Loucy (cell line): ENCODE data around the gene ZNF205.

ENCODE experiments used
- H2AFZ ChIP-seq: fragments of 200-600 bp; sonication (generic); 2 replicates; pipeline ENCODE4 v1.6.0; 2016; ENCODE audit warnings: antibody characterized with exemption, mild to moderate bottlenecking, low read length, moderate library complexity
- H3F3A ChIP-seq: fragments of 200-600 bp; 2 replicates; pipeline ENCODE4 v1.6.0; 2016; ENCODE audit warnings: antibody characterized with exemption, low read depth, mild to moderate bottlenecking
- H3K27me3 ChIP-seq: fragments of 200-600 bp; sonication (generic); 2 replicates; pipeline ENCODE4 v1.6.1; 2014; ENCODE audit warnings: low read length, mild to moderate bottlenecking; ENCODE audit not compliant: insufficient read depth, poor library complexity, severe bottlenecking
- H3K36me3 ChIP-seq: fragments of 200-600 bp; sonication (generic); 2 replicates; pipeline ENCODE4 v1.6.1; 2016; ENCODE audit warnings: low read length; ENCODE audit not compliant: insufficient read depth
- H3K4me1 ChIP-seq: fragments of 200-600 bp; sonication (generic); 2 replicates; pipeline ENCODE4 v1.5.1; 2014; ENCODE audit warnings: low read length, mild to moderate bottlenecking; ENCODE audit not compliant: insufficient read depth, poor library complexity, severe bottlenecking
- H3K4me2 ChIP-seq: fragments of 200-600 bp; sonication (generic); 2 replicates; pipeline ENCODE4 v1.6.0; 2014; ENCODE audit warnings: antibody characterized with exemption, low read length, low read depth, mild to moderate bottlenecking; ENCODE audit not compliant: poor library complexity, severe bottlenecking
- H3K4me3 ChIP-seq: fragments of 200-600 bp; sonication (generic); 2 replicates; pipeline ENCODE4 v1.5.1; 2014; ENCODE audit warnings: low read length, mild to moderate bottlenecking, mixed read lengths; ENCODE audit not compliant: poor library complexity, severe bottlenecking
- H3K79me2 ChIP-seq: fragments of 200-600 bp; sonication (generic); 2 replicates; pipeline ENCODE4 v1.6.1; 2014; ENCODE audit warnings: low read length; ENCODE audit not compliant: insufficient read depth
- H3K9ac ChIP-seq: fragments of 200-600 bp; sonication (generic); 2 replicates; pipeline ENCODE4 v1.6.0; 2014; ENCODE audit warnings: mild to moderate bottlenecking, low read depth, low read length, moderate library complexity; ENCODE audit not compliant: poor library complexity, severe bottlenecking
- H3K9me2 ChIP-seq: fragments of 200-600 bp; sonication (generic); replicated peaks from 2 replicates; pipeline ENCODE4 v1.6.1; 2016; ENCODE audit warnings: low read depth, low read length, mixed read lengths
- H3K9me3 ChIP-seq: fragments of 200-600 bp; sonication (generic); 2 replicates; pipeline ENCODE4 v1.6.1; 2014; ENCODE audit warnings: mild to moderate bottlenecking, antibody characterized with exemption, low read length, low read depth; ENCODE audit not compliant: insufficient read depth
- H4K20me1 ChIP-seq: fragments of 200-600 bp; sonication (generic); 2 replicates; pipeline ENCODE4 v1.6.0; 2014; ENCODE audit warnings: antibody characterized with exemption, low read length, mild to moderate bottlenecking; ENCODE audit not compliant: insufficient read depth, poor library complexity, severe bottlenecking
- EZH2phosphoT487 ChIP-seq: fragments of 200-600 bp; IDR thresholded peaks from 2 replicates; pipeline ENCODE4 v1.6.1; 2018; ENCODE audit warnings: antibody characterized with exemption, mild to moderate bottlenecking, moderate library complexity, borderline replicate concordance
- TF ChIP-seq, protein P1 (sequence below): fragments of 200-600 bp; sonication (generic); conservative IDR thresholded peaks from 2 replicates; pipeline ENCODE4 v1.5.1; 2014; ENCODE audit warnings: mild to moderate bottlenecking, antibody characterized with exemption, low read length

ZNF205 gene

DNA sequence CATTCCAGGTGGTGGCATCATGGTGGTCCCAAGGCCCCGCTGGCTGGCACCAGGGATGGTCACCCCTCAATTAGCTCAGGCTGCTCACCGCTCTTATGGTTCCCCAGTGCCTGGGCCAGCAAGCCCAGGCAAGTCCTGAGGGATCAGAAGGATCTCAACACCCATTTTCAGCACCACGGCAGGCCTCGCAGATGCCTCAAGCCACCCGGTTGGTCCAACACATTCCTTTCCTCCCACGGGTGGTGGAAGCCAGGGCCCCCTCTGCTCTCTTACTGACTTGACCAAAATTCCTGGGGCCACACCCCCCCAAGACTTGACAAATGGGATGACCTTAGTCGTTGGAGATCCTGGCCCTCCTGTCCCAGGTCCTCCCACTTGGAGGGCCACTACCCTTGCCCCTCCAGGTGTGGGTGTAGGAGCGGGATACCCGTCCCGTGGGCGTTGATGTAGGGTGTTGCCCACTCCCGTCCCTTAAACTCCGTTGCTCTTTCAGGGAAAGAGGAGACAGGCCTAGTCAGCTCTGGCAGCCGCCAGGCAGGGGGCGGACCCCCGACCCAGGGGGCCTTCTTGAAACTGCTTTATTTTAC lies 5.9 kb downstream of the ZNF205 start:
- H3K36me3 ChIP-seq, result no peaks in the 10 kb centered on the region
- no peak overlapping the region for H3K4me3 ChIP-seq
- H2AFZ ChIP-seq, result no peak overlapping the region
- no peaks in the 10 kb centered on the region for H3K27me3 ChIP-seq
- TF ChIP-seq EZH2phosphoT487, result no peak
- TF ChIP-seq, protein P1, sequence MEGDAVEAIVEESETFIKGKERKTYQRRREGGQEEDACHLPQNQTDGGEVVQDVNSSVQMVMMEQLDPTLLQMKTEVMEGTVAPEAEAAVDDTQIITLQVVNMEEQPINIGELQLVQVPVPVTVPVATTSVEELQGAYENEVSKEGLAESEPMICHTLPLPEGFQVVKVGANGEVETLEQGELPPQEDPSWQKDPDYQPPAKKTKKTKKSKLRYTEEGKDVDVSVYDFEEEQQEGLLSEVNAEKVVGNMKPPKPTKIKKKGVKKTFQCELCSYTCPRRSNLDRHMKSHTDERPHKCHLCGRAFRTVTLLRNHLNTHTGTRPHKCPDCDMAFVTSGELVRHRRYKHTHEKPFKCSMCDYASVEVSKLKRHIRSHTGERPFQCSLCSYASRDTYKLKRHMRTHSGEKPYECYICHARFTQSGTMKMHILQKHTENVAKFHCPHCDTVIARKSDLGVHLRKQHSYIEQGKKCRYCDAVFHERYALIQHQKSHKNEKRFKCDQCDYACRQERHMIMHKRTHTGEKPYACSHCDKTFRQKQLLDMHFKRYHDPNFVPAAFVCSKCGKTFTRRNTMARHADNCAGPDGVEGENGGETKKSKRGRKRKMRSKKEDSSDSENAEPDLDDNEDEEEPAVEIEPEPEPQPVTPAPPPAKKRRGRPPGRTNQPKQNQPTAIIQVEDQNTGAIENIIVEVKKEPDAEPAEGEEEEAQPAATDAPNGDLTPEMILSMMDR, result no peak
- H3K79me2 ChIP-seq, result no peaks in the 10 kb centered on the region
- no peaks in the 10 kb centered on the region for H3K9me2 ChIP-seq
- no peak overlapping the region for H3K9ac ChIP-seq
- H3K4me2 ChIP-seq, result no peak overlapping the region
- no peaks in the 10 kb centered on the region for H4K20me1 ChIP-seq
- H3F3A ChIP-seq, result no peaks in the 10 kb centered on the region
- H3K4me1 ChIP-seq, result no peaks in the 10 kb centered on the region
- no peaks in the 10 kb centered on the region for H3K9me3 ChIP-seq

DNA sequence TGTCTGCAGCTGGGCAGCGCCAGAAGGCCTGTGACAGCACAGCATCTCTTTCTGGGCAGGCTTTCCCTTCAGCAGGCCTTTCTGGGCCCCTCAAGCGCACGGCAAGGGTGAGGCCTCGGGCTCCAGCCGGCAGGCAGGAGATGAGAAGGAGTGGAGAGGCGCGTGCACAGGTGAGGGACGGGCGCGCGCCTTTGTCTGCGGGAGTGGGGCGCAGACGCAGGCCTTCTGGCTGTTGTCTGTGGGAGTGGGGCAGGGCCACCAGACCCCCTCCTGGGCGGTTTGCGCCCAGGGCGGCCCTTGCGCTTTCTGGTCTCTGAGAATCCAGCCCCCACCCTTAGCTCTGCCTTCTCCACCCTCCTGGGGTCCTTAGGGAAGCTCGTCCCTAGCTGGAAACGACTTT lies 6.5 kb downstream of the ZNF205 start:
- H3K4me3 ChIP-seq, result no peak overlapping the region
- no peaks in the 10 kb centered on the region for H3K27me3 ChIP-seq
- no peak for TF ChIP-seq EZH2phosphoT487
- TF ChIP-seq, protein P1, result no peak
- H4K20me1 ChIP-seq, result no peaks in the 10 kb centered on the region
- peaks cover 4% of the 10 kb centered on the region for H3K4me1 ChIP-seq
- no peaks in the 10 kb centered on the region for H3K36me3 ChIP-seq
- H3K79me2 ChIP-seq, result no peaks in the 10 kb centered on the region
- no peaks in the 10 kb centered on the region for H3K9me3 ChIP-seq
- no peaks in the 10 kb centered on the region for H3K9me2 ChIP-seq
- no peaks in the 10 kb centered on the region for H3F3A ChIP-seq
- no peak overlapping the region for H3K4me2 ChIP-seq
- H2AFZ ChIP-seq, result no peak overlapping the region
- H3K9ac ChIP-seq, result no peak overlapping the region

DNA sequence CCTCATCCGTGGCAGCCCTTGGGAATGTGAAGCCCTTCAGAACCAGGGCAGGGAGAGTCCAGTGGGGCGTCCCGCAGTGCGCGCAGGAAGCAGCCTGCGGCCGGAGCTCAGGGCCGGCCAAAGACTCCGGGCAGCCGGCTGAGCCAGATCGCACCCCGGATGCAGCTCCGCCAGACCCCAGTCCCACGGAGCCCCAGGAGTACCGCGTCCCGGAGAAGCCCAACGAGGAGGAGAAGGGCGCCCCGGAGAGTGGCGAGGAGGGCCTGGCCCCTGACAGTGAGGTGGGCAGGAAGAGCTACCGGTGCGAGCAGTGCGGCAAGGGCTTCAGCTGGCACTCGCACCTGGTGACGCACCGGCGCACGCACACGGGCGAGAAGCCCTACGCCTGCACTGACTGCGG lies 6.9 kb downstream of the ZNF205 start:
- H3K36me3 ChIP-seq, result no peaks in the 10 kb centered on the region
- H3K9me3 ChIP-seq, result no peaks in the 10 kb centered on the region
- no peak overlapping the region for H3K4me3 ChIP-seq
- H3K9me2 ChIP-seq, result no peaks in the 10 kb centered on the region
- H3K27me3 ChIP-seq, result no peaks in the 10 kb centered on the region
- H3K9ac ChIP-seq, result no peak overlapping the region
- no peaks in the 10 kb centered on the region for H3K79me2 ChIP-seq
- H3F3A ChIP-seq, result no peaks in the 10 kb centered on the region
- H4K20me1 ChIP-seq, result no peaks in the 10 kb centered on the region
- H3K4me1 ChIP-seq, result peaks cover 5% of the 10 kb centered on the region
- no peak overlapping the region for H3K4me2 ChIP-seq
- no peak overlapping the region for H2AFZ ChIP-seq
- TF ChIP-seq, protein P1, result no peak
- TF ChIP-seq EZH2phosphoT487, result no peak
